ENCODE measurements around the gene DPH1.
"Not testable (repeated sequence)": the region's sequence is repeated elsewhere in the genome, so short reads cannot be mapped to it uniquely, and the experiment has no call there.

DPH1 gene

GRCh38 chr17:2011411-2012371 lies 18.3 kb upstream of the DPH1 start:
- H3K9ac ChIP-seq (ENCODE audit: low read length) = no peak overlapping the region
- H3K36me3 ChIP-seq (ENCODE audit: control insufficient read depth, low read depth, low read length) = no peaks in the 10 kb centered on the region
- no peaks in the 10 kb centered on the region for H3K9me3 ChIP-seq (ENCODE audit: control insufficient read depth, low read depth, low read length)
- no peak overlapping the region for H3K4me3 ChIP-seq (ENCODE audit: low read length)
- no peak overlapping the region for H3K27ac ChIP-seq (ENCODE audit: low read length)
- H3K4me1 ChIP-seq (ENCODE audit: control insufficient read depth, low read depth, low read length) = peaks cover 15% of the 10 kb centered on the region
- peaks cover 20% of the 10 kb centered on the region for H3K27me3 ChIP-seq (ENCODE audit: control insufficient read depth, insufficient read depth, low read length)

- no peak overlapping the region for H3K4me3 ChIP-seq (ENCODE audit: low read length)
- H3K27ac ChIP-seq (ENCODE audit: low read length) = no peak overlapping the region
- no peaks in the 10 kb centered on the region for H3K9me3 ChIP-seq (ENCODE audit: control insufficient read depth, low read depth, low read length)
- no peak overlapping the region for H3K9ac ChIP-seq (ENCODE audit: low read length)
- H3K27me3 ChIP-seq (ENCODE audit: control insufficient read depth, insufficient read depth, low read length) = peaks cover 27% of the 10 kb centered on the region
- H3K36me3 ChIP-seq (ENCODE audit: control insufficient read depth, low read depth, low read length) = no peaks in the 10 kb centered on the region
- H3K4me1 ChIP-seq (ENCODE audit: control insufficient read depth, low read depth, low read length) = peaks cover 15% of the 10 kb centered on the region
These were observed 17.5 kb upstream of the DPH1 start for GRCh38 chr17:2012499-2012898.

GRCh38 chr17:2013220-2013993 lies 16.5 kb upstream of the DPH1 start:
- Histone ChIP-seq H3K4me1 (ENCODE audit: control insufficient read depth, low read depth, low read length) (peaks cover 15% of the 10 kb centered on the region), H3K27me3 (ENCODE audit: control insufficient read depth, insufficient read depth, low read length) (peaks cover 36% of the 10 kb centered on the region)
- H3K4me3 ChIP-seq (ENCODE audit: low read length); H3K9me3 ChIP-seq (ENCODE audit: control insufficient read depth, low read depth, low read length); H3K9ac ChIP-seq (ENCODE audit: low read length); H3K36me3 ChIP-seq (ENCODE audit: control insufficient read depth, low read depth, low read length); H3K27ac ChIP-seq (ENCODE audit: low read length): not testable (repeated sequence)

- no peak overlapping the region for H3K4me3 ChIP-seq (ENCODE audit: low read length)
- H3K27me3 ChIP-seq (ENCODE audit: control insufficient read depth, insufficient read depth, low read length) = peaks cover 41% of the 10 kb centered on the region
- H3K27ac ChIP-seq (ENCODE audit: low read length) = no peak overlapping the region
- H3K36me3 ChIP-seq (ENCODE audit: control insufficient read depth, low read depth, low read length) = no peaks in the 10 kb centered on the region
- H3K4me1 ChIP-seq (ENCODE audit: control insufficient read depth, low read depth, low read length) = peaks cover 15% of the 10 kb centered on the region
- H3K9me3 ChIP-seq (ENCODE audit: control insufficient read depth, low read depth, low read length) = no peaks in the 10 kb centered on the region
- H3K9ac ChIP-seq (ENCODE audit: low read length) = no peak overlapping the region
These were observed 16.0 kb upstream of the DPH1 start for GRCh38 chr17:2013994-2014317.

GRCh38 chr17:2015314-2015713 lies 14.6 kb upstream of the DPH1 start:
- no peak overlapping the region for H3K9ac ChIP-seq (ENCODE audit: low read length)
- peaks cover 15% of the 10 kb centered on the region for H3K4me1 ChIP-seq (ENCODE audit: control insufficient read depth, low read depth, low read length)
- H3K4me3 ChIP-seq (ENCODE audit: low read length) = no peak overlapping the region
- no peak overlapping the region for H3K27ac ChIP-seq (ENCODE audit: low read length)
- peaks cover 55% of the 10 kb centered on the region for H3K27me3 ChIP-seq (ENCODE audit: control insufficient read depth, insufficient read depth, low read length)
- H3K36me3 ChIP-seq (ENCODE audit: control insufficient read depth, low read depth, low read length) = no peaks in the 10 kb centered on the region
- H3K9me3 ChIP-seq (ENCODE audit: control insufficient read depth, low read depth, low read length) = no peaks in the 10 kb centered on the region

GRCh38 chr17:2016494-2016893 lies 13.5 kb upstream of the DPH1 start:
- Histone ChIP-seq H3K4me3 (ENCODE audit: low read length) (no peak overlapping the region), H3K27me3 (ENCODE audit: control insufficient read depth, insufficient read depth, low read length) (peaks cover 61% of the 10 kb centered on the region), H3K27ac (ENCODE audit: low read length) (no peak overlapping the region), H3K9ac (ENCODE audit: low read length) (no peak overlapping the region), H3K36me3 (ENCODE audit: control insufficient read depth, low read depth, low read length) (no peaks in the 10 kb centered on the region), H3K9me3 (ENCODE audit: control insufficient read depth, low read depth, low read length) (no peaks in the 10 kb centered on the region), H3K4me1 (ENCODE audit: control insufficient read depth, low read depth, low read length) (peaks cover 11% of the 10 kb centered on the region)

- Histone ChIP-seq H3K36me3 (ENCODE audit: control insufficient read depth, low read depth, low read length) (no peaks in the 10 kb centered on the region), H3K27me3 (ENCODE audit: control insufficient read depth, insufficient read depth, low read length) (peaks cover 59% of the 10 kb centered on the region), H3K4me3 (ENCODE audit: low read length) (no peak overlapping the region), H3K9me3 (ENCODE audit: control insufficient read depth, low read depth, low read length) (no peaks in the 10 kb centered on the region), H3K4me1 (ENCODE audit: control insufficient read depth, low read depth, low read length) (peaks cover 1% of the 10 kb centered on the region), H3K9ac (ENCODE audit: low read length) (no peak overlapping the region), H3K27ac (ENCODE audit: low read length) (no peak overlapping the region)
These were observed 12.5 kb upstream of the DPH1 start for GRCh38 chr17:2017274-2017941.

GRCh38 chr17:2018716-2019510 lies 11.0 kb upstream of the DPH1 start:
- Histone ChIP-seq H3K9me3 (ENCODE audit: control insufficient read depth, low read depth, low read length) (no peaks in the 10 kb centered on the region), H3K27me3 (ENCODE audit: control insufficient read depth, insufficient read depth, low read length) (peaks cover 66% of the 10 kb centered on the region), H3K9ac (ENCODE audit: low read length) (no peak overlapping the region), H3K36me3 (ENCODE audit: control insufficient read depth, low read depth, low read length) (no peaks in the 10 kb centered on the region), H3K27ac (ENCODE audit: low read length) (no peak overlapping the region), H3K4me3 (ENCODE audit: low read length) (no peak overlapping the region), H3K4me1 (ENCODE audit: control insufficient read depth, low read depth, low read length) (no peaks in the 10 kb centered on the region)

- H3K4me3 ChIP-seq (ENCODE audit: low read length) = no peak overlapping the region
- H3K27me3 ChIP-seq (ENCODE audit: control insufficient read depth, insufficient read depth, low read length) = peaks cover 74% of the 10 kb centered on the region
- no peaks in the 10 kb centered on the region for H3K36me3 ChIP-seq (ENCODE audit: control insufficient read depth, low read depth, low read length)
- no peaks in the 10 kb centered on the region for H3K4me1 ChIP-seq (ENCODE audit: control insufficient read depth, low read depth, low read length)
- no peak overlapping the region for H3K27ac ChIP-seq (ENCODE audit: low read length)
- no peak overlapping the region for H3K9ac ChIP-seq (ENCODE audit: low read length)
- no peaks in the 10 kb centered on the region for H3K9me3 ChIP-seq (ENCODE audit: control insufficient read depth, low read depth, low read length)
These were observed 10.2 kb upstream of the DPH1 start for GRCh38 chr17:2019723-2020122.

GRCh38 chr17:2020721-2021120 lies 9.2 kb upstream of the DPH1 start:
- H3K4me3 ChIP-seq (ENCODE audit: low read length) = no peak overlapping the region
- no peaks in the 10 kb centered on the region for H3K36me3 ChIP-seq (ENCODE audit: control insufficient read depth, low read depth, low read length)
- H3K9ac ChIP-seq (ENCODE audit: low read length) = no peak overlapping the region
- no peaks in the 10 kb centered on the region for H3K4me1 ChIP-seq (ENCODE audit: control insufficient read depth, low read depth, low read length)
- H3K27me3 ChIP-seq (ENCODE audit: control insufficient read depth, insufficient read depth, low read length) = peaks cover 84% of the 10 kb centered on the region
- no peak overlapping the region for H3K27ac ChIP-seq (ENCODE audit: low read length)
- H3K9me3 ChIP-seq (ENCODE audit: control insufficient read depth, low read depth, low read length) = no peaks in the 10 kb centered on the region
